OCI-LY3 (cell line): ENCODE results near the gene CYP11A1.

Experiments
- EZH2phosphoT487 ChIP-seq: fragments of 200-600 bp; shearing (Covaris generic); IDR thresholded peaks from 2 replicates; pipeline ENCODE4 v1.6.1; 2018; ENCODE audit warnings: antibody characterized with exemption, mixed run types, low read depth
- TF ChIP-seq, protein P1 (sequence below): fragments of 200-600, 300-600 bp; sonication (generic); IDR thresholded peaks from 2 replicates; pipeline ENCODE4 v1.5.1; 2014; ENCODE audit warnings: antibody characterized with exemption, low read length, low read depth

DNA sequence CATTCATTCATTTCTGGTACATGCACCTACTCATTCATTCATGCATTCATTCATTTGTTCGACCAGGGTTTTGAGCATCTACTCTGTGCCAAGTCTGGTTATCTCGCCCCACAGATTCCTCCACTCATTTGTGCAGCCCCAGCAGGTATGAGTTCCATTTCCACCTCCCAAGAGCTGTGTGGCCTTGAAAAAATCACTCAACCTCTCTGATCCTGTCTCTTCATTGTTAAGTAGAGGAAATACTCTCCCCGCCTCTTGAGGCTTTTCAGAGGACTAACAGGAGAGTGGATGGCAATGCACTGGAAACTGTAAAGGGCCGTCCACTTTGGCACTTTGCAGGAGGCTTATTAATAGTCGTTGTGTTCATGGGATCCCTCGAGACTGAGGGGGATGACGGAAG is 61.8 kb downstream of the CYP11A1 start:
- TF ChIP-seq, protein P1, sequence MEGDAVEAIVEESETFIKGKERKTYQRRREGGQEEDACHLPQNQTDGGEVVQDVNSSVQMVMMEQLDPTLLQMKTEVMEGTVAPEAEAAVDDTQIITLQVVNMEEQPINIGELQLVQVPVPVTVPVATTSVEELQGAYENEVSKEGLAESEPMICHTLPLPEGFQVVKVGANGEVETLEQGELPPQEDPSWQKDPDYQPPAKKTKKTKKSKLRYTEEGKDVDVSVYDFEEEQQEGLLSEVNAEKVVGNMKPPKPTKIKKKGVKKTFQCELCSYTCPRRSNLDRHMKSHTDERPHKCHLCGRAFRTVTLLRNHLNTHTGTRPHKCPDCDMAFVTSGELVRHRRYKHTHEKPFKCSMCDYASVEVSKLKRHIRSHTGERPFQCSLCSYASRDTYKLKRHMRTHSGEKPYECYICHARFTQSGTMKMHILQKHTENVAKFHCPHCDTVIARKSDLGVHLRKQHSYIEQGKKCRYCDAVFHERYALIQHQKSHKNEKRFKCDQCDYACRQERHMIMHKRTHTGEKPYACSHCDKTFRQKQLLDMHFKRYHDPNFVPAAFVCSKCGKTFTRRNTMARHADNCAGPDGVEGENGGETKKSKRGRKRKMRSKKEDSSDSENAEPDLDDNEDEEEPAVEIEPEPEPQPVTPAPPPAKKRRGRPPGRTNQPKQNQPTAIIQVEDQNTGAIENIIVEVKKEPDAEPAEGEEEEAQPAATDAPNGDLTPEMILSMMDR, result no peak
- no peak for TF ChIP-seq EZH2phosphoT487
